HCEC 1CT (cell line): ENCODE results near the gene FLT4.
"Not testable (repeated sequence)": the region's sequence is repeated elsewhere in the genome, so short reads cannot be mapped to it uniquely, and the experiment has no call there.

ENCODE experiments used
- DNase-seq: peaks from one replicate; pipeline ENCODE4 v3.0.0-alpha.2; 2017

The FLT4 gene

GRCh38 chr5:180669661-180670060 is 20.3 kb upstream of the FLT4 start:
- DNase-seq = no peak

GRCh38 chr5:180668835-180669596 is 19.6 kb upstream of the FLT4 start:
- no peak for DNase-seq

- no peak for DNase-seq
Measured at GRCh38 chr5:180666812-180667211, 17.4 kb upstream of the FLT4 start.

- no peak for DNase-seq
Measured at GRCh38 chr5:180665682-180666404, 16.4 kb upstream of the FLT4 start.

GRCh38 chr5:180658774-180659564 is 9.6 kb upstream of the FLT4 start:
- no peak for DNase-seq

GRCh38 chr5:180655243-180655642 is 5.8 kb upstream of the FLT4 start:
- DNase-seq = not testable (repeated sequence)

GRCh38 chr5:180652771-180653170 is 3.4 kb upstream of the FLT4 start:
- no peak for DNase-seq

GRCh38 chr5:180652346-180652745 is 2.9 kb upstream of the FLT4 start:
- no peak for DNase-seq

GRCh38 chr5:180648658-180649296 is 623 bp downstream of the FLT4 start:
- DNase-seq = no peak

- no peak for DNase-seq
Measured at GRCh38 chr5:180647941-180648500, 1.4 kb downstream of the FLT4 start.

- DNase-seq = no peak
Measured at GRCh38 chr5:180647465-180647864, 1.9 kb downstream of the FLT4 start.

- no peak for DNase-seq
Measured at GRCh38 chr5:180646963-180647305, 2.5 kb downstream of the FLT4 start.

- no peak for DNase-seq
Measured at GRCh38 chr5:180646289-180646962, 3.0 kb downstream of the FLT4 start.

- no peak for DNase-seq
Measured at GRCh38 chr5:180645274-180646204, 3.9 kb downstream of the FLT4 start.

GRCh38 chr5:180644825-180645273 is 4.6 kb downstream of the FLT4 start:
- DNase-seq = no peak

- no peak for DNase-seq
Measured at GRCh38 chr5:180644129-180644824, 5.1 kb downstream of the FLT4 start.

GRCh38 chr5:180643191-180643851 is 6.1 kb downstream of the FLT4 start:
- DNase-seq = no peak

- DNase-seq = no peak
Measured at GRCh38 chr5:180642779-180643178, 6.6 kb downstream of the FLT4 start.

GRCh38 chr5:180642181-180642775 is 7.1 kb downstream of the FLT4 start:
- DNase-seq = no peak

- DNase-seq = no peak
Measured at GRCh38 chr5:180641566-180641900, 7.9 kb downstream of the FLT4 start.
